HG03439 (cell line): ENCODE results near the gene OPALIN.

Experiments used
- ATAC-seq: cut with Tn5 transposase; IDR thresholded peaks from one replicate; pipeline ENCODE4 v1.9.1; 2021; ENCODE audit warnings: mild to moderate bottlenecking, moderate library complexity; ENCODE audit not compliant: unreplicated experiment

OPALIN gene

GRCh38 chr10:96358851-96359540 is at the start of gene OPALIN:
Gene OPALIN (minus strand): TSS chr10:96359002. CDS start chr10:96358896, 106 bp downstream.
- ATAC-seq: no peak

GRCh38 chr10:96408201-96408600 is 49.4 kb upstream of the OPALIN start:
- ATAC-seq: no peak

- ATAC-seq: no peak
Observed at GRCh38 chr10:96407560-96408069, 48.8 kb upstream of the OPALIN start.

GRCh38 chr10:96406091-96406490 is 47.3 kb upstream of the OPALIN start:
- no peak for ATAC-seq

GRCh38 chr10:96402417-96403305 is 43.9 kb upstream of the OPALIN start:
- ATAC-seq: no peak

- ATAC-seq: no peak
Observed at GRCh38 chr10:96401036-96401435, 42.2 kb upstream of the OPALIN start.

GRCh38 chr10:96400465-96400864 is 41.7 kb upstream of the OPALIN start:
- ATAC-seq: no peak

GRCh38 chr10:96397902-96398301 is 39.1 kb upstream of the OPALIN start:
- ATAC-seq: no peak

- ATAC-seq: no peak
Observed at GRCh38 chr10:96395931-96396877, 37.4 kb upstream of the OPALIN start.

GRCh38 chr10:96390460-96390864 is 31.7 kb upstream of the OPALIN start:
- ATAC-seq: no peak

GRCh38 chr10:96389785-96390184 is 31.0 kb upstream of the OPALIN start:
- ATAC-seq: no peak

- ATAC-seq: no peak
Observed at GRCh38 chr10:96387601-96388000, 28.8 kb upstream of the OPALIN start.

- ATAC-seq: no peak
Observed at GRCh38 chr10:96387161-96387560, 28.4 kb upstream of the OPALIN start.

GRCh38 chr10:96384506-96384905 is 25.7 kb upstream of the OPALIN start:
- no peak for ATAC-seq

GRCh38 chr10:96380821-96381220 is 22.0 kb upstream of the OPALIN start:
- no peak for ATAC-seq

GRCh38 chr10:96379758-96380157 is 21.0 kb upstream of the OPALIN start:
- ATAC-seq: no peak

GRCh38 chr10:96378741-96379140 is 19.9 kb upstream of the OPALIN start:
- ATAC-seq: no peak

- ATAC-seq: no peak
Observed at GRCh38 chr10:96377816-96378294, 19.1 kb upstream of the OPALIN start.

GRCh38 chr10:96376483-96376882 is 17.7 kb upstream of the OPALIN start:
- no peak for ATAC-seq

- ATAC-seq: peak; percentile 71
Observed at GRCh38 chr10:96374985-96375830, 16.4 kb upstream of the OPALIN start.
